Suprapubic skin (tissue), 4 donors: Measurements from ENCODE around the gene RWDD4. TPM values are rescaled to one million over a fixed set of nuclear protein-coding genes. Genes with fewer than 3 reads are reported as not detected.

Experiments used
- DNase-seq, 2 donors: peaks; one replicate each; pipeline ENCODE4 v3.0.0-alpha.2; 2019; ENCODE audit warnings: low spot score in 2 of 2
- H3K27ac ChIP-seq: fragments of 200-600 bp; sonication (generic); one replicate; pipeline ENCODE4 v1.5.1; 2019
- H3K27me3 ChIP-seq: fragments of 200-600 bp; sonication (generic); one replicate; pipeline ENCODE4 v1.5.1; 2019
- H3K36me3 ChIP-seq: fragments of 200-600 bp; sonication (generic); one replicate; pipeline ENCODE4 v1.5.1; 2019
- H3K4me1 ChIP-seq: fragments of 200-600 bp; sonication (generic); one replicate; pipeline ENCODE4 v1.5.1; 2019
- H3K4me3 ChIP-seq: fragments of 200-600 bp; sonication (generic); one replicate; pipeline ENCODE4 v1.5.1; 2019; ENCODE audit warnings: mild to moderate bottlenecking
- H3K9me3 ChIP-seq: fragments of 200-600 bp; sonication (generic); one replicate; pipeline ENCODE4 v1.5.1; 2019
- EP300 ChIP-seq: sonication (generic); formaldehyde crosslinking; IDR thresholded peaks from one replicate; pipeline ENCODE4 v1.6.1; 2017; ENCODE audit warnings: antibody characterized with exemption
- POLR2A ChIP-seq, 2 donors: fragments of 450-650 bp; IDR thresholded peaks; one replicate each; pipeline ENCODE4 v1.6.1; 2017; ENCODE audit warnings: antibody characterized with exemption in 2 of 2, mild to moderate bottlenecking in 2 of 2, moderate library complexity in 2 of 2
- POLR2AphosphoS5 ChIP-seq, 3 donors: sonication (generic); formaldehyde crosslinking; IDR thresholded peaks; one replicate each; pipeline ENCODE4 v1.6.1; 2017; ENCODE audit warnings: antibody characterized with exemption in 3 of 3
- WGBS: methylation state at CpG from one replicate; pipeline ENCODE4 v1.1.5; 2018; 5-methylcytosine and 5-hydroxymethylcytosine counted together
- total RNA-seq, 4 donors: library from RNA; depleted of rRNA; stranded (reverse); fragments of >200 nt; gene quantifications; one replicate each; pipeline ENCODE4 v1.1.0, GENCODE V29; 2016
- TF ChIP-seq, protein P1 (sequence below), 2 donors: fragments of 200-600 bp in 1 of 2; fragments of 450-650 bp in 1 of 2; sonication (generic) in 1 of 2; IDR thresholded peaks; one replicate each; pipeline ENCODE4 v1.5.1; 2016 to 2019; ENCODE audit warnings: antibody characterized with exemption in 2 of 2, mild to moderate bottlenecking in 1 of 2, moderate library complexity in 1 of 2

Gene RWDD4
- total RNA-seq, 4 donors from 2014 or later = 18.6 to 25.3 (median 21.6) TPM

DNA sequence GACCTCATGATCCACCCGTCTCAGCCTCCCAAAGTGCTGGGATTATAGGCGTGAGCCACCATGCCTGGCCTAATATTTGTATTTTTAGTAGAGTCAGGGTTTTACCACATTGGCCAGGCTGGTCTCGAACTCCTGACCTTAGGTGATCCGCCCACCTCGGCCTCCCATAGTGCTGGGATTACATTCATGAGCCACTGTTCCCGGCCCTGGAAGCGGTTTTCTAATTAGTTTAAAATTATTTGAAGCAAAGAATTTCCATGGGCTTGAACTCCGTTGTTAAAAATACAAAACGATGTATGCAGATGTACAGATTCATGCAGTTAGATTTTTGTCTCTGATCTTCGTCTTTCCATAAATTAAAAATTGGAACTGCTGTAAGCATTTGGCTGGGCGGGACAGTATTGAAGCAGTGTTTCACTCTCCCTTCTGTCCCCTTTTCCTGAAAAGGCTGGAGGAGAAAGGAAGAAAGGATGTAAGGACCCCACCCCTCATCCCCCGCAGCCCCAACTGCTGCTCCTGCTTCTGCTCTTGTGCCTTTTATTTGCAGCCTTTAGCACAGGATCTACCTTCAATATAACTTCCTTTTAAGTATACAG lies 12.1 kb upstream of the RWDD4 start:
- WGBS = 86% methylated on average over 12 of the region's 12 CpGs
- TF ChIP-seq, protein P1, sequence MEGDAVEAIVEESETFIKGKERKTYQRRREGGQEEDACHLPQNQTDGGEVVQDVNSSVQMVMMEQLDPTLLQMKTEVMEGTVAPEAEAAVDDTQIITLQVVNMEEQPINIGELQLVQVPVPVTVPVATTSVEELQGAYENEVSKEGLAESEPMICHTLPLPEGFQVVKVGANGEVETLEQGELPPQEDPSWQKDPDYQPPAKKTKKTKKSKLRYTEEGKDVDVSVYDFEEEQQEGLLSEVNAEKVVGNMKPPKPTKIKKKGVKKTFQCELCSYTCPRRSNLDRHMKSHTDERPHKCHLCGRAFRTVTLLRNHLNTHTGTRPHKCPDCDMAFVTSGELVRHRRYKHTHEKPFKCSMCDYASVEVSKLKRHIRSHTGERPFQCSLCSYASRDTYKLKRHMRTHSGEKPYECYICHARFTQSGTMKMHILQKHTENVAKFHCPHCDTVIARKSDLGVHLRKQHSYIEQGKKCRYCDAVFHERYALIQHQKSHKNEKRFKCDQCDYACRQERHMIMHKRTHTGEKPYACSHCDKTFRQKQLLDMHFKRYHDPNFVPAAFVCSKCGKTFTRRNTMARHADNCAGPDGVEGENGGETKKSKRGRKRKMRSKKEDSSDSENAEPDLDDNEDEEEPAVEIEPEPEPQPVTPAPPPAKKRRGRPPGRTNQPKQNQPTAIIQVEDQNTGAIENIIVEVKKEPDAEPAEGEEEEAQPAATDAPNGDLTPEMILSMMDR (IDR thresholded peaks at IDR 0.05) = no peak
- no peak for TF ChIP-seq POLR2AphosphoS5 (IDR thresholded peaks at IDR 0.05)
- no peak for TF ChIP-seq EP300
- no peak for TF ChIP-seq POLR2A (IDR thresholded peaks at IDR 0.05)
- H3K36me3 ChIP-seq = peaks cover 64% of the 10 kb centered on the region

GRCh38 chr4:183670251-183670650 lies 11.3 kb upstream of the RWDD4 start:
- Histone ChIP-seq H3K27me3 (no peaks in the 10 kb centered on the region), H3K27ac (no peak overlapping the region), H3K4me1 (no peaks in the 10 kb centered on the region), H3K9me3 (no peaks in the 10 kb centered on the region), H3K36me3 (peaks cover 66% of the 10 kb centered on the region), H3K4me3 (no peak overlapping the region)
- WGBS = 75% methylated on average over 3 of the region's 3 CpGs
- no peak for TF ChIP-seq EP300
- no peak for TF ChIP-seq POLR2AphosphoS5 (IDR thresholded peaks at IDR 0.05)
- TF ChIP-seq, protein P1 (IDR thresholded peaks at IDR 0.05) = no peak
- TF ChIP-seq POLR2A (IDR thresholded peaks at IDR 0.05) = no peak
- DNase-seq = no peak

More for the DNA sequence above, 12.1 kb upstream of the RWDD4 start:
- Histone ChIP-seq H3K4me1 (no peaks in the 10 kb centered on the region), H3K4me3 (no peak overlapping the region), H3K27me3 (no peaks in the 10 kb centered on the region), H3K9me3 (no peaks in the 10 kb centered on the region), H3K27ac (no peak overlapping the region)
- DNase-seq = no peak

GRCh38 chr4:183666088-183666487 lies 7.1 kb upstream of the RWDD4 start:
- Histone ChIP-seq H3K4me1 (peaks cover under 1% of the 10 kb centered on the region), H3K36me3 (peaks cover 60% of the 10 kb centered on the region)
- WGBS = 94% methylated on average over 1 of the region's 1 CpG

DNA sequence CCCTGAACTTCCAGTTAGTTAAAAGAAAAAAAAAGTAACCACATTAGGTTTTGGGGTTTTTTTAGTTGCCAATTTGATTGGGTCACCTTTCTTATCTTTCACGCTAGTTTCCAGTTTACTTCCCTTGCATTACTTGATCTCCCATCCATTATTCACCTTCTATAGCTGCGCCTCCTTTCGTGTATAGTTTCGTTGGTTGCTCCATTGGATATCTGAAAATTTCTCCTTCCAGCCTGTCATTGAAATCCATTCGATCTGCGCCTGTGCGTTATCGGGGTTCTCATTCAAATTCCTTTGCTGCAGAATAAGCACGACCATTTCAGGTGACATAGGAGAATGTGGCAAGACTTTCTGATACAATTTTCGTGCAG lies 872 bp upstream of the RWDD4 start:
- no peaks in the 10 kb centered on the region for H3K9me3 ChIP-seq
- TF ChIP-seq EP300 (no peak), POLR2AphosphoS5 (IDR thresholded peaks at IDR 0.05) (no peak), POLR2A (IDR thresholded peaks at IDR 0.05) (no peak)
- TF ChIP-seq, protein P1 (IDR thresholded peaks at IDR 0.05) = no peak
- DNase-seq = no peak
- WGBS = 3% methylated on average over 10 of the region's 10 CpGs
- peaks cover 31% of the 10 kb centered on the region for H3K4me1 ChIP-seq
- no peaks in the 10 kb centered on the region for H3K27me3 ChIP-seq
- H3K36me3 ChIP-seq = peaks cover 11% of the 10 kb centered on the region
- peak overlapping the region; percentile 80 for H3K4me3 ChIP-seq
- peak overlapping the region; percentile 94 for H3K27ac ChIP-seq

More at GRCh38 chr4:183666088-183666487, 7.1 kb upstream of the RWDD4 start:
- Histone ChIP-seq H3K27me3 (no peaks in the 10 kb centered on the region), H3K27ac (no peak overlapping the region), H3K4me3 (no peak overlapping the region), H3K9me3 (no peaks in the 10 kb centered on the region)
- DNase-seq = no peak
- TF ChIP-seq, protein P1 (IDR thresholded peaks at IDR 0.05) = no peak
- no peak for TF ChIP-seq EP300
- no peak for TF ChIP-seq POLR2AphosphoS5 (IDR thresholded peaks at IDR 0.05)
- TF ChIP-seq POLR2A (IDR thresholded peaks at IDR 0.05) = no peak

DNA sequence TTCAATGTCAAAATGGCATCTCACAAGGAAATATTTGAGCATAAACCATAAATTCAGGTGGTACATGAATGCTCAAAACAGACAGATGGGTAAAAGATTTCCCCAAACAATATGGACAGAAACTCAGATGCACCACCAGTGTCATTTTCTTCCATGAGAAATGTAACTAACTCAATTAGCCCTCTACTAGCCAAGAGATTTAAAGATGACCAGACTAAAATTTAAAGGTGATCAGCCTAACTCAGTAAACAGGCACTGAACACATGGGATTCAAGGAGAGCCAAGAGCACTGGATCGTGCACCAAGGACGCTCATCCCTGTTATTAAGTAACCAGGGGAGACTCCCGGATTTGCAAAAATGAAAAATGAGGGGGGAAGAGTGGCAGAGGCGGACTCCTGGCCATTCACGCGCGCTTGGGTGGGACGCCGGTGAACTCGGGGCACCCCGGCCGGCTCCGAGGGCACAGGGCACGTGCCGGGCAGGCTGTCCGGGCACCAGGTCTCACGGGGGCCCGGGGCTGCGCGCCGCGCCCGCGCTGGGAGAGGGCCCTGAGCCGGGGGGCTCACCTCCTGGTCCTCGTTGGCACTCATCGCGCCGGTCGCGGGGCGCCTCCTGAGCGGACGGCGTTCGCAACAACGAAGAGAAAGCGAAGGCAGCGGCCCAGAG lies 490 bp downstream of the RWDD4 start:
- Histone ChIP-seq H3K27ac (peak overlapping the region; percentile 94), H3K36me3 (peaks cover 12% of the 10 kb centered on the region), H3K4me1 (peaks cover 31% of the 10 kb centered on the region), H3K27me3 (no peaks in the 10 kb centered on the region), H3K9me3 (no peaks in the 10 kb centered on the region), H3K4me3 (peak overlapping the region; percentile 80)
- TF ChIP-seq, protein P1 (IDR thresholded peaks at IDR 0.05) = no peak
- TF ChIP-seq POLR2A (IDR thresholded peaks at IDR 0.05) (no peak), POLR2AphosphoS5 (IDR thresholded peaks at IDR 0.05) (no peak), EP300 (no peak)
- 0% methylated on average over 24 of the region's 39 CpGs for WGBS
- peak in 1 of 2 donors; percentile 67 for DNase-seq
